GM12878 (cell line): ENCODE data around the gene AGBL3. TPM values are rescaled to one million over a fixed set of nuclear protein-coding genes. Genes with fewer than 3 reads are reported as not detected.
A peak's percentile ranks its signal among the peaks of the same experiment; 100 is the strongest.

Source experiments
- ASH2L ChIP-seq: fragments of 300-600, 200-600 bp; sonication (generic); IDR thresholded peaks from 2 replicates; pipeline ENCODE4 v1.6.1; 2017; ENCODE audit warnings: low read depth, mild to moderate bottlenecking, borderline replicate concordance
- BACH1 ChIP-seq: fragments of 450-650 bp; IDR thresholded peaks from 2 replicates; pipeline ENCODE4 v1.6.1; 2017; ENCODE audit warnings: mild to moderate bottlenecking, borderline replicate concordance
- BHLHE40 ChIP-seq, 2 experiments: fragments of 450-650 bp in 1 of 2; IDR thresholded peaks; 2 replicates each; pipeline ENCODE4 v1.6.1; 2011 to 2017; ENCODE audit warnings: low read depth in 2 of 2, borderline replicate concordance in 1 of 2, improper control_type of control experiment in 1 of 2, low read length in 1 of 2, mild to moderate bottlenecking in 1 of 2
- CBFB ChIP-seq: IDR thresholded peaks from 2 replicates; pipeline ENCODE4 v1.6.1; 2016; ENCODE audit warnings: antibody characterized with exemption, low read depth
- CBX5 ChIP-seq: sonication (generic); IDR thresholded peaks from 2 replicates; pipeline ENCODE4 v1.6.1; 2016; ENCODE audit warnings: low read depth, moderate library complexity, mild to moderate bottlenecking, inconsistent platforms
- CTCF ChIP-seq, 3 experiments: IDR thresholded peaks in 2 of 3; conservative IDR thresholded peaks in 1 of 3; 2 replicates each; pipeline ENCODE4 v1.5.1; 2011; ENCODE audit warnings: low read depth in 3 of 3, low read length in 3 of 3, mild to moderate bottlenecking in 3 of 3, control low read depth in 2 of 3, moderate library complexity in 2 of 3, inconsistent platforms in 1 of 3, mixed read lengths in 1 of 3; ENCODE audit not compliant: control insufficient read depth in 2 of 3, insufficient read depth in 1 of 3; ENCODE audit errors: extremely low read depth in 1 of 3
- EP300 ChIP-seq, 2 experiments: fragments of 150-350 bp in 1 of 2; IDR thresholded peaks; 2 replicates each; pipeline ENCODE4 v1.6.1; 2011 to 2012; ENCODE audit warnings: low read depth in 2 of 2, low read length in 2 of 2, borderline replicate concordance in 1 of 2, improper control_type of control experiment in 1 of 2, inconsistent platforms in 1 of 2; ENCODE audit not compliant: control insufficient read depth in 1 of 2
- EZH2 ChIP-seq: IDR thresholded peaks from 2 replicates; pipeline ENCODE4 v1.6.1; 2012; ENCODE audit warnings: low read depth, mild to moderate bottlenecking, control low read depth, inconsistent platforms, low read length, borderline replicate concordance; ENCODE audit not compliant: control insufficient read depth
- HCFC1 ChIP-seq: fragments of 150-350 bp; IDR thresholded peaks from 2 replicates; pipeline ENCODE4 v1.6.1; 2014; ENCODE audit warnings: low read length
- HDAC2 ChIP-seq: fragments of 200-600 bp; sonication (generic); IDR thresholded peaks from 2 replicates; pipeline ENCODE4 v1.6.1; 2017
- IRF3 ChIP-seq: fragments of 450-650 bp; IDR thresholded peaks from 2 replicates; pipeline ENCODE4 v1.6.1; 2014; ENCODE audit warnings: mild to moderate bottlenecking
- JUND ChIP-seq: IDR thresholded peaks from 2 replicates; pipeline ENCODE4 v1.6.1; 2012; ENCODE audit warnings: low read depth, mild to moderate bottlenecking, low read length, improper control_type of control experiment, moderate library complexity
- MAX ChIP-seq: IDR thresholded peaks from 2 replicates; pipeline ENCODE4 v1.6.1; 2012; ENCODE audit warnings: low read depth, low read length, improper control_type of control experiment
- MEF2B ChIP-seq: fragments of 450-650 bp; IDR thresholded peaks from 2 replicates; pipeline ENCODE4 v1.6.1; 2018; ENCODE audit warnings: mild to moderate bottlenecking, moderate library complexity; ENCODE audit not compliant: partially characterized antibody, poor library complexity, severe bottlenecking
- MYB ChIP-seq: fragments of 150-350 bp; IDR thresholded peaks from 2 replicates; pipeline ENCODE4 v1.6.1; 2014; ENCODE audit warnings: mild to moderate bottlenecking, low read depth, low read length, borderline replicate concordance
- NKRF ChIP-seq: fragments of 450-650 bp; conservative IDR thresholded peaks from 2 replicates; pipeline ENCODE4 v1.6.1; 2017; ENCODE audit warnings: mild to moderate bottlenecking, moderate library complexity
- POU2F2 ChIP-seq: IDR thresholded peaks from 3 replicates; pipeline ENCODE4 v1.6.1; 2011; ENCODE audit warnings: low read depth, mild to moderate bottlenecking, low read length, borderline replicate concordance
- SIN3A ChIP-seq: IDR thresholded peaks from 2 replicates; pipeline ENCODE4 v1.6.1; 2012; ENCODE audit warnings: low read depth, low read length, improper control_type of control experiment
- SMAD1 ChIP-seq: fragments of 450-650 bp; IDR thresholded peaks from 2 replicates; pipeline ENCODE4 v1.6.1; 2018; ENCODE audit warnings: mild to moderate bottlenecking, low read depth; ENCODE audit not compliant: partially characterized antibody
- STAT1 ChIP-seq: fragments of 450-650 bp; conservative IDR thresholded peaks from 2 replicates; pipeline ENCODE4 v1.6.1; 2014; ENCODE audit warnings: antibody characterized with exemption, mild to moderate bottlenecking
- TBL1XR1 ChIP-seq: IDR thresholded peaks from 2 replicates; pipeline ENCODE4 v1.6.1; 2012; ENCODE audit warnings: low read depth, low read length, improper control_type of control experiment
- polyA plus RNA-seq, 11 experiments: library from polyadenylated mRNA; depleted of rRNA in 4 of 11; unstranded in 6 of 11; stranded (reverse) in 5 of 11; fragments of >200 nt; fragmentation: Nextera tagmentation in 4 of 11; fragmentation: Illumina TruSeq in 1 of 11; extraction: Ambion mirVana in 4 of 11; extraction: Trizol in 1 of 11; gene quantifications; 1 replicate in 1 of 11; 2 replicates in 10 of 11; pipeline versions ENCODE4 v1.2.1 to v1.2.3, GENCODE V29; 2011 to 2016; ENCODE audit warnings: inconsistent platforms in 2 of 11, missing spikeins in 2 of 11, low read depth in 1 of 11
- total RNA-seq, 4 experiments: library from RNA; depleted of rRNA in 3 of 4; stranded (reverse); fragments of >200 nt in 3 of 4; fragmentation: Illumina TruSeq in 1 of 4; extraction: Trizol in 1 of 4; gene quantifications; 2 replicates each; pipeline versions ENCODE4 v1.2.1 to v1.2.3, GENCODE V29; 2013 to 2021
- TF ChIP-seq, protein P1 (sequence below): IDR thresholded peaks from 2 replicates; pipeline ENCODE4 v1.6.1; 2012; ENCODE audit warnings: low read depth, low read length, improper control_type of control experiment

AGBL3 gene
- total and polyA plus RNA-seq, 10 of the 15 experiments (the other 5 are each of a cell fraction or from before 2014, with no cell fraction given) = 0.82 to 12.4 (median 3.7) TPM

GRCh38 chr7:134986363-134987251 lies at the start of gene AGBL3 (continued):
- TF ChIP-seq BACH1 (peak; percentile 92), HDAC2 (no peak), TBL1XR1 (0 out of 2 replicates have a peak, but pooled peaks have one; percentile 47), NKRF (peak; percentile 78), MAX (0 out of 2 replicates have a peak, but pooled peaks have one; percentile 41), SMAD1 (peak; percentile 32), MYB (no peak), JUND (no peak), POU2F2 (peak; percentile 35; the same call in 1 of the 3 replicates), EZH2 (no peak), BHLHE40 (IDR thresholded peaks at IDR 0.05; ENCODE audit: borderline replicate concordance in 1 of 2, low read depth in 2 of 2, low read length in 1 of 2) (peak in 1 of 2 experiments; percentile 43; a peak in 1 of 4 replicates), CBFB (peak; percentile 82), EP300 (IDR thresholded peaks at IDR 0.05; ENCODE audit: borderline replicate concordance in 1 of 2, control insufficient read depth in 1 of 2, low read depth in 2 of 2, low read length in 2 of 2) (peak in 1 of 2 experiments; percentile 41; a peak in 1 of 4 replicates), CTCF (IDR thresholded peaks at IDR 0.05 in 2 of 3, conservative IDR thresholded peaks at IDR 0.05 in 1 of 3; ENCODE audit: control insufficient read depth in 2 of 3, extremely low read depth in 1 of 3, insufficient read depth in 1 of 3, low read depth in 3 of 3, low read length in 3 of 3) (peak; percentile 59 to 75 (median 73)), SIN3A (peak; percentile 62; the same call in 1 of the 2 replicates), ASH2L (peak; percentile 93; the same call in 1 of the 2 replicates), CBX5 (no peak), STAT1 (no peak), HCFC1 (peak; percentile 27), MEF2B (peak; percentile 31), IRF3 (no peak)
- TF ChIP-seq, protein P1, sequence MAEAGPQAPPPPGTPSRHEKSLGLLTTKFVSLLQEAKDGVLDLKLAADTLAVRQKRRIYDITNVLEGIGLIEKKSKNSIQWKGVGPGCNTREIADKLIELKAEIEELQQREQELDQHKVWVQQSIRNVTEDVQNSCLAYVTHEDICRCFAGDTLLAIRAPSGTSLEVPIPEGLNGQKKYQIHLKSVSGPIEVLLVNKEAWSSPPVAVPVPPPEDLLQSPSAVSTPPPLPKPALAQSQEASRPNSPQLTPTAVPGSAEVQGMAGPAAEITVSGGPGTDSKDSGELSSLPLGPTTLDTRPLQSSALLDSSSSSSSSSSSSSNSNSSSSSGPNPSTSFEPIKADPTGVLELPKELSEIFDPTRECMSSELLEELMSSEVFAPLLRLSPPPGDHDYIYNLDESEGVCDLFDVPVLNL = no peak
